SK-N-SH (cell line): Measurements from ENCODE around the gene FCHSD2. TPM values are rescaled to one million over a fixed set of nuclear protein-coding genes. Genes with fewer than 3 reads are reported as not detected.
"Not testable (repeated sequence)": the region's sequence is repeated elsewhere in the genome, so short reads cannot be mapped to it uniquely, and the experiment has no call there.

ENCODE experiments used
- CTCF ChIA-PET: fragments of 300-600, 350-600 bp; formaldehyde crosslinking; extraction: SDS; loops from one replicate; lab custom pipeline; 2021; lab: Yijun Ruan, JAX
- POLR2A ChIA-PET: fragments of 350-600 bp; sonication (Branson Sonifier 250); formaldehyde crosslinking; extraction: SDS; loops from one replicate; lab custom pipeline; 2020; ENCODE audit warnings: antibody characterized with exemption, inconsistent platforms; lab: Yijun Ruan, JAX
- DNase-seq: peaks from one replicate; pipeline ENCODE4 v3.0.0; 2012
- H2AFZ ChIP-seq: fragments of 200-600 bp; sonication (generic); 2 replicates; pipeline ENCODE4 v1.8.1; 2016; ENCODE audit warnings: antibody characterized with exemption, mild to moderate bottlenecking, low read depth
- H3F3A ChIP-seq: fragments of 200-600 bp; sonication (generic); replicated peaks from 2 replicates; pipeline ENCODE3; 2016; ENCODE audit warnings: antibody characterized with exemption, mild to moderate bottlenecking; ENCODE audit not compliant: insufficient read depth
- H3K27ac ChIP-seq, 2 experiments: fragments of 200-500 bp in 1 of 2; fragments of 200-600 bp in 1 of 2; sonication (Bioruptor generic) in 1 of 2; sonication (generic), shearing (Covaris generic) in 1 of 2; 2 replicates each; pipeline versions ENCODE4 v1.5.1 to v1.6.1; 2014 to 2016; ENCODE audit warnings: low read depth in 2 of 2, inconsistent platforms in 1 of 2, low read length in 1 of 2, mild to moderate bottlenecking in 1 of 2, mixed read lengths in 1 of 2
- H3K27me3 ChIP-seq: fragments of 200-600 bp; sonication (generic), shearing (Covaris generic); 2 replicates; pipeline ENCODE4 v1.6.1; 2016; ENCODE audit warnings: mixed run types; ENCODE audit not compliant: insufficient read depth
- H3K36me3 ChIP-seq, 2 experiments: fragments of 200-500 bp in 1 of 2; fragments of 200-600 bp in 1 of 2; sonication (Bioruptor generic) in 1 of 2; sonication (generic) in 1 of 2; replicated peaks in 1 of 2; 2 replicates each; pipeline versions ENCODE3 to v1.5.1; 2014 to 2016; ENCODE audit warnings: low read length in 1 of 2, mild to moderate bottlenecking in 1 of 2; ENCODE audit not compliant: insufficient read depth in 2 of 2, control insufficient read depth in 1 of 2
- H3K4me1 ChIP-seq, 2 experiments: fragments of 200-500 bp in 1 of 2; fragments of 200-600 bp in 1 of 2; sonication (Bioruptor generic) in 1 of 2; sonication (generic), shearing (Covaris generic) in 1 of 2; 2 replicates each; pipeline versions ENCODE4 v1.5.1 to v1.6.1; 2014 to 2016; ENCODE audit warnings: low read depth in 1 of 2, low read length in 1 of 2, mixed run types in 1 of 2; ENCODE audit not compliant: insufficient read depth in 2 of 2, control insufficient read depth in 1 of 2
- H3K4me2 ChIP-seq: fragments of 200-600 bp; sonication (generic), shearing (Covaris generic); 2 replicates; pipeline ENCODE4 v1.6.1; 2017; ENCODE audit warnings: mixed run types
- H3K4me3 ChIP-seq, 2 experiments: fragments of 200-500 bp in 1 of 2; fragments of 200-600 bp in 1 of 2; sonication (Bioruptor generic) in 1 of 2; sonication (generic), shearing (Covaris generic) in 1 of 2; 2 replicates each; pipeline versions ENCODE4 v1.5.1 to v1.8.1; 2014 to 2016; ENCODE audit warnings: low read depth in 2 of 2, inconsistent platforms in 1 of 2, low read length in 1 of 2, mild to moderate bottlenecking in 1 of 2, mixed read lengths in 1 of 2, moderate library complexity in 1 of 2
- H3K79me2 ChIP-seq: fragments of 200-600 bp; sonication (generic); 2 replicates; pipeline ENCODE4 v1.8.1; 2017; ENCODE audit warnings: mild to moderate bottlenecking; ENCODE audit not compliant: insufficient read depth
- H3K9ac ChIP-seq: fragments of 200-600 bp; sonication (generic); 2 replicates; pipeline ENCODE4 v1.6.1; 2017; ENCODE audit warnings: mixed run types
- H3K9me2 ChIP-seq: fragments of 200-600 bp; sonication (generic); 2 replicates; pipeline ENCODE4 v1.6.1; 2017; ENCODE audit warnings: mixed run types
- H3K9me3 ChIP-seq: fragments of 200-600 bp; sonication (generic); 2 replicates; pipeline ENCODE4 v1.6.1; 2017; ENCODE audit warnings: mixed run types, mild to moderate bottlenecking, moderate library complexity
- H4K20me1 ChIP-seq: fragments of 200-600 bp; sonication (generic); 2 replicates; pipeline ENCODE4 v1.6.1; 2017; ENCODE audit warnings: mild to moderate bottlenecking, mixed run types; ENCODE audit not compliant: insufficient read depth
- CHD2 ChIP-seq: fragments of 150-350 bp; IDR thresholded peaks from 2 replicates; pipeline ENCODE4 v1.6.1; 2018; ENCODE audit warnings: low read length; ENCODE audit not compliant: partially characterized antibody
- EZH2phosphoT487 ChIP-seq: fragments of 200-600 bp; sonication (generic); IDR thresholded peaks from 2 replicates; pipeline ENCODE4 v1.6.1; 2017; ENCODE audit warnings: low read depth, mixed run types, mild to moderate bottlenecking, antibody characterized with exemption, moderate library complexity, borderline replicate concordance
- GABPA ChIP-seq: IDR thresholded peaks from 2 replicates; pipeline ENCODE4 v1.4.0; 2012; ENCODE audit warnings: low read depth, mild to moderate bottlenecking
- IRF3 ChIP-seq: fragments of 150-350 bp; IDR thresholded peaks from 2 replicates; pipeline ENCODE4 v1.6.1; 2016; ENCODE audit warnings: mild to moderate bottlenecking, low read depth, low read length
- MEF2A ChIP-seq: IDR thresholded peaks from 2 replicates; pipeline ENCODE4 v1.4.0; 2012; ENCODE audit warnings: low read depth, borderline replicate concordance
- POLR2AphosphoS5 ChIP-seq: IDR thresholded peaks from 2 replicates; pipeline ENCODE4 v1.6.1; 2012; ENCODE audit warnings: low read depth, low read length
- RFX5 ChIP-seq: IDR thresholded peaks from 2 replicates; pipeline ENCODE4 v1.6.1; 2012; ENCODE audit warnings: mild to moderate bottlenecking, improper control_type of control experiment, low read length
- RXRA ChIP-seq: IDR thresholded peaks from 2 replicates; pipeline ENCODE4 v1.4.0; 2012; ENCODE audit warnings: low read depth, mild to moderate bottlenecking, borderline replicate concordance
- SIN3A ChIP-seq: IDR thresholded peaks from 2 replicates; pipeline ENCODE4 v1.6.1; 2012; ENCODE audit warnings: low read depth, mild to moderate bottlenecking, low read length, moderate library complexity, borderline replicate concordance
- SMC3 ChIP-seq: IDR thresholded peaks from 2 replicates; pipeline ENCODE4 v1.6.1; 2012; ENCODE audit warnings: low read depth, low read length, improper control_type of control experiment
- WGBS: methylation state at CpG from one replicate; pipeline ENCODE4 v1.1.6; 2017; ENCODE audit warnings: low lambda C conversion rate; 5-methylcytosine and 5-hydroxymethylcytosine counted together
- polyA plus RNA-seq, 3 experiments: library from polyadenylated mRNA; depleted of rRNA; stranded (reverse); fragments of >200 nt; gene quantifications; 2 replicates each; pipeline ENCODE4 v1.2.3, GENCODE V29; 2012
- TF ChIP-seq, protein P1 (sequence below): IDR thresholded peaks from 2 replicates; pipeline ENCODE4 v1.4.0; 2012; ENCODE audit warnings: low read depth
- TF ChIP-seq, protein P2 (sequence below): fragments of 150-350 bp; IDR thresholded peaks from 2 replicates; pipeline ENCODE4 v1.6.1; 2017; ENCODE audit warnings: antibody characterized with exemption, low read length, low read depth, borderline replicate concordance

The FCHSD2 gene
- polyA plus RNA-seq, 1 of the 3 experiments (the other 2 are of a cell fraction) = 10.4 TPM

DNA sequence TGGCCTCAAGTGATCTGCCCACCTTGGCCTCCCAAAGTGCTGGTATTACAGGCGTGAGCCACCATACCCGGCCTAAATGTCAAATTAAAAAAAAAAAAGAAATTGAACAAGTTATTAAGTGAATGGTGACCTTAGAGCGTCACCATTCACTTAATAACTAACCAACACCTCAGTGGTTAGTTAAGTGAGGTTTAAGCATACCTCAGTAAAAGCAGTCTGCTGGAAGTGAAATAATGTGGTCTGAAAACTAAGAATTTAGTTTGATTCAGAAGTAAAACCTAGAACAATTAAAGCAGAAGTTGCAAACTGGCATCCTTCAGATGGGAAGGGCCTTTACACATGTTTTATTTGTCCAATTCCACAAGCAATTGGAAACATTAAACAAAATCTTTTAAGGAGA lies 71.5 kb downstream of the FCHSD2 start:
- no peak overlapping the region for H3K4me2 ChIP-seq
- no peaks in the 10 kb centered on the region for H3K36me3 ChIP-seq
- no peak overlapping the region for H2AFZ ChIP-seq
- CTCF ChIA-PET = no interaction called here
- no peaks in the 10 kb centered on the region; the same call in 1 of the 2 replicates for H4K20me1 ChIP-seq
- no peak overlapping the region for H3K4me3 ChIP-seq
- peaks cover 0 to 2% of the 10 kb centered on the region in 2 experiments; a peak in 1 of 4 replicates for H3K4me1 ChIP-seq
- no peak overlapping the region for H3K27ac ChIP-seq
- TF ChIP-seq MEF2A (no peak), CHD2 (no peak), RFX5 (no peak), EZH2phosphoT487 (no peak), SIN3A (no peak), IRF3 (no peak), GABPA (no peak), POLR2AphosphoS5 (no peak), RXRA (no peak), SMC3 (no peak)
- TF ChIP-seq, protein P1, sequence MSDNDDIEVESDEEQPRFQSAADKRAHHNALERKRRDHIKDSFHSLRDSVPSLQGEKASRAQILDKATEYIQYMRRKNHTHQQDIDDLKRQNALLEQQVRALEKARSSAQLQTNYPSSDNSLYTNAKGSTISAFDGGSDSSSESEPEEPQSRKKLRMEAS = no peak
- TF ChIP-seq, protein P2, sequence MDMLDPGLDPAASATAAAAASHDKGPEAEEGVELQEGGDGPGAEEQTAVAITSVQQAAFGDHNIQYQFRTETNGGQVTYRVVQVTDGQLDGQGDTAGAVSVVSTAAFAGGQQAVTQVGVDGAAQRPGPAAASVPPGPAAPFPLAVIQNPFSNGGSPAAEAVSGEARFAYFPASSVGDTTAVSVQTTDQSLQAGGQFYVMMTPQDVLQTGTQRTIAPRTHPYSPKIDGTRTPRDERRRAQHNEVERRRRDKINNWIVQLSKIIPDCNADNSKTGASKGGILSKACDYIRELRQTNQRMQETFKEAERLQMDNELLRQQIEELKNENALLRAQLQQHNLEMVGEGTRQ = no peak
- peaks cover 12% of the 10 kb centered on the region for H3F3A ChIP-seq
- H3K9me3 ChIP-seq = no peaks in the 10 kb centered on the region
- no peak for DNase-seq
- no peak overlapping the region for H3K9ac ChIP-seq
- peaks cover 44% of the 10 kb centered on the region for H3K79me2 ChIP-seq
- no peaks in the 10 kb centered on the region for H3K9me2 ChIP-seq
- WGBS = 100% methylated on average over 3 of the region's 3 CpGs
- POLR2A ChIA-PET = no interaction called here
- H3K27me3 ChIP-seq = no peaks in the 10 kb centered on the region

DNA sequence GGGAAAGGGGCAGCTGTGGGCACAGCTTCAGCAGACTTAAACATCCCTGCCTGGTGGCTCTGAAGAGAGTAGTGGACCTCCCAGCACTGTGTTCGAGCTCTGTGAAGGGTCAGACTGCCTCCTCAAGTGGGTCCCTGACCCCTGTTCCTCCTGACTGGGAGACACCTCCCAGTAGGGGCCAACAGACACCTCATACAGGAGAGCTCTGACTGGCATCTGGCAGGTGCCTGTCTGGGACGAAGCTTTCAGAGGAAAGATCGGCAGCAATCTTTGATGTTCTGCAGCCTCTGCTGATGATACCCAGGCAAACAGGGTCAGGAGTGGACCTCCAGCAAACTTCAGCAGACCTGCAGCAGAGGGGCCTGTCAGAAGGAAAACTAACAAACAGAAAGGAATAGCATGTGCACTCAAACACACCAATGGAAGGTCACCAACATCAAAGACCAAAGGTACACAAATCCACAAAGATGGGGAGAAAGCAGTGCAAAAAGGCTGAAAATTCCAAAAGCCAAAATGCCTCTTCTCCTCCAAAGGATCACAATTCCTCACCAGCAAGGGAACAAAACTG lies 80.2 kb downstream of the FCHSD2 start:
- H3K27ac ChIP-seq, CTCF ChIA-PET, H3F3A ChIP-seq, H2AFZ ChIP-seq, H3K27me3 ChIP-seq, H4K20me1 ChIP-seq, H3K36me3 ChIP-seq, H3K9me2 ChIP-seq, H3K9ac ChIP-seq, H3K4me2 ChIP-seq, H3K9me3 ChIP-seq, DNase-seq, H3K4me1 ChIP-seq, POLR2A ChIA-PET, H3K4me3 ChIP-seq: not testable (repeated sequence)
- WGBS = 93% methylated on average over 2 of the region's 3 CpGs
- peaks cover 41% of the 10 kb centered on the region; the same call in 1 of the 2 replicates for H3K79me2 ChIP-seq

- H3K36me3 ChIP-seq, H3F3A ChIP-seq, H3K9me2 ChIP-seq, H3K9me3 ChIP-seq, POLR2A ChIA-PET, H3K27ac ChIP-seq, H3K9ac ChIP-seq, H4K20me1 ChIP-seq, DNase-seq, H3K4me2 ChIP-seq, H3K4me3 ChIP-seq, H3K4me1 ChIP-seq, CTCF ChIA-PET, H2AFZ ChIP-seq, H3K27me3 ChIP-seq: not testable (repeated sequence)
- WGBS = 92% methylated on average over 6 of the region's 10 CpGs
- H3K79me2 ChIP-seq = peaks cover 41% of the 10 kb centered on the region; the same call in 1 of the 2 replicates
Measured at GRCh38 chr11:73061434-73061833, 80.7 kb downstream of the FCHSD2 start.
